ENCODE data around the gene RALGAPA2. TPM values are rescaled to one million over a fixed set of nuclear protein-coding genes. Genes with fewer than 3 reads are reported as not detected.

RALGAPA2 gene
- total and polyA plus RNA-seq, 2 donors (not counting 3 experiments of a cell fraction or from before 2014, with no cell fraction given) = 10.0 to 46.8 TPM

- Histone ChIP-seq H3K27me3 (ENCODE audit: control insufficient read depth in 2 of 2, insufficient read depth in 2 of 2, low read length in 2 of 2) (no peaks in the 10 kb centered on the region), H3K36me3 (ENCODE audit: control insufficient read depth in 2 of 2, extremely low read depth in 1 of 2, insufficient read depth in 2 of 2, low read length in 2 of 2) (peaks cover 3% of the 10 kb centered on the region in 2 experiments), H3K79me2 (ENCODE audit: control insufficient read depth, insufficient read depth, low read length) (no peaks in the 10 kb centered on the region), H3K27ac (ENCODE audit: insufficient read depth, low read depth, low read length) (no peak overlapping the region), H3K4me1 (ENCODE audit: control insufficient read depth, extremely low read depth, insufficient read depth, low read length) (peaks cover under 1% of the 10 kb centered on the region), H4K20me1 (replicated peaks; ENCODE audit: control insufficient read depth, extremely low read depth, insufficient read depth, low read length) (no peaks in the 10 kb centered on the region), H2AFZ (ENCODE audit: low read depth, low read length) (no peak overlapping the region), H3K9me1 (replicated peaks; ENCODE audit: control insufficient read depth, extremely low read depth, insufficient read depth, low read length) (no peaks in the 10 kb centered on the region), H3K9ac (replicated peaks; ENCODE audit: extremely low read depth, insufficient read depth, low read length) (no peak overlapping the region), H3K4me3 (replicated peaks in 1 of 3; ENCODE audit: insufficient read depth in 1 of 3, low read depth in 1 of 3, low read length in 3 of 3) (no peak overlapping the region), H3K4me2 (ENCODE audit: insufficient read depth, low read length) (no peak overlapping the region), H3K9me3 (replicated peaks; ENCODE audit: control insufficient read depth, insufficient read depth, low read length) (no peaks in the 10 kb centered on the region)
- ChIA-PET POLR2A (no interaction called here), CTCF (no interaction called here)
- intact Hi-C loops (cut with micrococcal nuclease) (no loop called here), dilution Hi-C loops (cut with MboI; ENCODE audit: extremely low pct_ligation_motif_present, low sequenced_read_pairs) (no loop called here)
- BruUV-seq (replicated peaks) = no TSS peak
- TF ChIP-seq FOS (IDR thresholded peaks at IDR 0.05; ENCODE audit: borderline replicate concordance, insufficient read depth, low read length) (no peak), GATA2 (IDR thresholded peaks at IDR 0.05; ENCODE audit: insufficient read depth, insufficient read length, low read depth, low read length) (no peak), JUN (IDR thresholded peaks at IDR 0.05; ENCODE audit: borderline replicate concordance, insufficient read depth, insufficient read length, low read depth) (no peak), MYC (IDR thresholded peaks at IDR 0.05; ENCODE audit: low read depth, low read length) (no peak), EZH2 (IDR thresholded peaks at IDR 0.05; ENCODE audit: borderline replicate concordance, low read depth, low read length, severe bottlenecking) (no peak), CTCF (IDR thresholded peaks at IDR 0.05; ENCODE audit: extremely low read depth in 1 of 2, insufficient read depth in 1 of 2, low read depth in 1 of 2, low read length in 2 of 2) (no peak), MAX (IDR thresholded peaks at IDR 0.05; ENCODE audit: insufficient read depth, insufficient read length) (no peak), POLR2AphosphoS5 (IDR thresholded peaks at IDR 0.05; ENCODE audit: insufficient read depth, low read depth, low read length) (no peak), POLR2A (IDR thresholded peaks at IDR 0.05; ENCODE audit: low read depth, low read length) (no peak)
- DNase-seq (ENCODE audit: low read depth, low spot score) (no peak), FAIRE-seq (no peak)
Measured at GRCh38 chr20:20487811-20488210, 224.6 kb downstream of the RALGAPA2 start.

Data from endothelial cell of umbilical vein (primary cell).